DND-41 (cell line): Measurements from ENCODE around the gene CCDC91.

Source experiments
- CTCF ChIP-seq: IDR thresholded peaks from 2 replicates; pipeline ENCODE4 v1.5.1; 2012; ENCODE audit warnings: borderline replicate concordance, low read length, moderate library complexity, mild to moderate bottlenecking; ENCODE audit not compliant: poor library complexity, severe bottlenecking; ENCODE audit errors: extremely low read depth
- EZH2 ChIP-seq: IDR thresholded peaks from 3 replicates; pipeline ENCODE4 v1.6.1; 2012; ENCODE audit warnings: borderline replicate concordance, low read depth, mild to moderate bottlenecking, moderate library complexity, low read length, inconsistent platforms; ENCODE audit not compliant: severe bottlenecking

- TF ChIP-seq CTCF: no peak
- TF ChIP-seq EZH2: no peak
These were observed 104.0 kb downstream of the CCDC91 start for GRCh38 chr12:28294300-28294699.
